GM21367 (cell line): ENCODE results near the gene LDHD.
"Not testable (repeated sequence)": the region's sequence is repeated elsewhere in the genome, so short reads cannot be mapped to it uniquely, and the experiment has no call there.

Experiments used
- ATAC-seq: cut with Tn5 transposase; IDR thresholded peaks from one replicate; pipeline ENCODE4 v1.9.1; 2021; ENCODE audit not compliant: unreplicated experiment

LDHD gene

DNA sequence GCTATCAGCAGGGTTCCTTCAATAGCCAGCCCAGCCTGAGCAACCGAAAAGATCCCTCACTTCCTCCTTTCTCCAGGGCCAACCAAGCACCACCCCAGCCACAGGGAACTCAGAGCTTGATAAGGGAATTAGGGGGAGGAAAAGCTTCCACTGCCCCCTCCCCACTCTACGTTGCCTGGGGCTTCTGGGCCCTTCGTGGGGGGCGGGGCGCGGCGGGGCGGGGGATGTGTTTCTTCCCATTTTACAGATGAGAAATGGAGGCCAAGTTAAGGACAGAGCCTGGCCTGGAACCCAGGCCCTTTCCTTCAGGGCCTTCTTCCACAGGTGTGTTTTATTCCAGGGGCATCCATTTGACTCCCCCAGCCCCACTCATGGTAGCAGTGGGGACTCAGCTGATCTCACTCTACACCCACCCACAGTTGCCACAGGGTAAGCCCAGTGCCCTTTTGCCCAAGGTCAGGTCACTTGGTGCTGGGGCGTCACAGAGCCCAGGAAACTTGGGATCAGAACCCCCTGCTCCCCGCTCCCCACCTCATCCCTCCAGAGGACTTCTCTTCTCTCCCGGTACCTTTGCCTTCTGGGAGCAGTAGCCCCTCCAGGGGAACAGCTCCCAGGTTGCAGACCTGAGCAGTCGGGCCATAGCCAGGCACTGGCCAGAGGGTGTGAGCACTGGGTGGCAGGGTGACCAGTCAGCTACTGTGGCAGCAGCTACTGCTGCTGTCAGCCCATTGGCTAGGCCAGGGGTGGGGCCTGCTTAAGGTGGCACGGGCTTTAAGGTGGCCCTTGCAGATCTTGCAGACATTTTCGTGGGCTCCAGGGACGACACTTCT, at the start of gene LDHD:
Gene LDHD (minus strand): TSS at position 700 of the 830 bp plus-strand sequence. CDS start 60 bp downstream, at position 640.
- no peak for ATAC-seq

DNA sequence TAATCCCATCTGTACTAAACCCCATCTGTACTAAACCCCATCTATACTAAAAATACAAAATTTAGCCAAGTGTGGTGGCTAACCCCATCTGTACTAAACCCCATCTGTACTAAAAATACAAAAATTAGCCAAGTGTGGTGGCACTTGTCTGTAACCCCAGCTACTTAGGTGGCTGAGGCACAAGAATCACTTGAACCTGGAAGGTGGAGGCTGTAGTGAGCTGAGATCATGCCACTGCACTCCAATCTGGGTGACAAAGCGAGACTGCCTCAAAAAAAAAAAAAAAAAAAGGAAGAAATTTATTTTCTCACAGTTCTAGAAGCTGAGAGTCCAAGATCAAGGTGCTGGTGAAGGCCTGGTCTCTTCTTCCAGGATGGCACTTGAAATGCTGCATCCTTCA, 43.8 kb upstream of the LDHD start:
- no peak for ATAC-seq

DNA sequence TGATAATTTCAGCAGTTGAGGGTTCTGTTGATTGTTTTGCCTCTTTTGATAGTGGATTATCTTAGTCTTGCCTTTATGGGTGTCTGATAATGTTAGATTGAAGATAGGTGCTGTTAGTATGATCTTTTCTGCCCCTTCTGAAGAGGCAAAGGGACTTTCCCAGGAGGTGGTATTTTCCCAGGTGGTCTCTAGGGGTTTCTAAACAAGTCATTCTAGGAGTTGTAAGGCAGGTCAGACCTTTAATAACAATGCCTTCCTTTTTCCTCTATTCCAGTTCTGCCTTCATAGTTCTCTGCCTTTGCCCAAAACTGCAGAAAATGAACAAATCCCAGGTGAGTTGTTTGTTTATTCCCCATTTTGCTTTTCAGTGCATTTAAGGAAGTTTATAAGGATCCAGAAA, 36.1 kb upstream of the LDHD start:
- ATAC-seq, result no peak

DNA sequence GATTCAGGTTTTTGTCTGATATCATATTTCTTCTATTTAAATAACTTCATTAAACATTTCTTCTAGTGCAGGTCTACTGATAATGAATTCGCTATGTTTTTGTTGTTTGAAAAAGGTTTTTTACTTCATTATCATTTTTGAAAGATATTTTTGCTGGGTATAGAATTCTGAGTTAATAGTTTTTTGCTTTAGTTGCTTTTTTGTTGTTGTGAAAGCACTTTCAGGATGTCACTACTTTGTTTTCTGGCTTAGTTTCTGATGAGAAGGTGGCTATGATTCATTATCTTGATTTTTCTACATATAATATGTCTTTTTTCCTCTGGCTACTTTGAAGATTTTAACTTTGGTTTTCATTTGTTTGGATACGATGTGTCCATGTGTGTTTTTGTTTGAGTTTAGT, 35.2 kb upstream of the LDHD start:
- no peak for ATAC-seq

DNA sequence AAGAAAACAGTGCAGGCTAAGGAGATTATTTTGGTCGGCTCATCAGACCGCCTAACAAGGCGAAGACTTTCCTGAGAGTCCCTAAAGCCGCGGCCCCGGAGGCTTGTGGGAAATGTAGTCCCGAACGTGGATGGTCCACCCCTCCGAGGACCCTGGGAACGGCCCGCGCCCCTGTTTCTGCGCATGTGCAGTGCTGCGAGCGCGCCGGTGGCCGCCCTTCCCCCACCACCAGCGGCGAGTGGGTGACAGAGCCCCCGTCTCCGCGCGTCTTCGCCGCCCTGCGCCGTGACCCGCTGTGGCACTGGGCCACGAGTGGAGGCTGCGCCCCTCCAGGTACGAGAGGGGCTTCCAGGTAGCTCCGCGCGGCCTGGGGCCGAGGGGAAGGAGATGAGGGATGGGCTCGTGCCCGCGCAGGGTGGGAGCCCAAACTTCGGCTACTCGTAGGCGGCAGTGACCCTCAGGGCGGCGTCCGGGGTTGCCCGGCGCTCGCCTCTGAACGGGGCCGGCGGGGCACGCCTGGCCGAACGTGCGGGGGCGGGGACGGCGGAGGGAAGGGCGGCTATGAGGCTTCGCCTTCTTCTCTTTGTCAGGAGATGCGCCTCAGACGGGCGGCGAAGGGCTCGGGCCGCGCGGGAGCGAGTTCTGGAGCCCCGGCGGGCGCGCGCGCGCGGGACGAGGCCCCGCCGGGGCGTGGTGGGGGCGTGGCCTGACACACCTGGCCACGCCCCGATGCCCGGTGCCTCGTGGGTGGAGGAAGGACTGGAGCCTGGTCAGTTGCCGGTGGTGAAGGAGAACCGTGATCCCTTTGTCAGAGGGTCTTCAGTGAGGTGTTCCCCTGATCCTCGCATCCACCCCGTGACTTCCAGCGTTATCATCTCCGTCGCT, 32.0 kb upstream of the LDHD start, which contains the start of gene ZFP1:
Gene ZFP1 (plus strand): TSS at position 214 of the 885 bp plus-strand sequence. CDS start 4,428 bp downstream, outside the sequence.
- peak; percentile 74 for ATAC-seq

DNA sequence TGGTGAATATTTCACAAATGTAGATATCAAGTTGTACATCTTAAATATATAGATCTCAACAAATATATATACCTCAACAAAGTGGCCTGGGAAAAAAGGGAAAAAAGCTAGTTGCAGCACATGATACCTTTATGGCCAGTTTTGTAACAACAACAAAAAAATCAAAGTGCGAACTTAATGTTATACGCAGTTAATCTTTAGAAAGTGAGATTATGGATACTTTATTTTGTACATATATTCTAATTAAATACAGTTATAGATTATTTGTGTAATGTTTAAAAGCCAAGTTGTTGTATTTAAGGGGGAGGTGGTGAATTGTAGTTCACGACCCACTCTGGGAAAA, 31.4 kb upstream of the LDHD start:
- no peak for ATAC-seq

DNA sequence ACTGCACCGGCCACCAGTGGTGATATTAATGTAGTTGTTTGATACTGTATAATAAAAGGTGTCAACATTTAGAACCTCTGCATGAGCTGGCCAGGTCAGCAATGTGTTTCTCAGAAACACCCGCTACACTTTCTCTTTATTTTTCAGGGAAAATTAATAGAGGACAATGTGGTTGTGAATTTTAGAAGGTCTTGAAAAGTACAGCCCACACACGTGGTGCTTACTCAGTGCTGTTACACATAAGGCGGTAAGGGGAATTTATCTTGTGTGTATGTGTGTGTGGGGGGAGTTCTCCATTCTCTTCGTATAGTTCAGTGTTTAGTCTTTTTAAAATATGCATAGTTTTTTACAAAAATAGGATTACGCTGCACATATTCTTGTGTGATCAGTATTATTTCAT, 27.4 kb upstream of the LDHD start:
- no peak for ATAC-seq

DNA sequence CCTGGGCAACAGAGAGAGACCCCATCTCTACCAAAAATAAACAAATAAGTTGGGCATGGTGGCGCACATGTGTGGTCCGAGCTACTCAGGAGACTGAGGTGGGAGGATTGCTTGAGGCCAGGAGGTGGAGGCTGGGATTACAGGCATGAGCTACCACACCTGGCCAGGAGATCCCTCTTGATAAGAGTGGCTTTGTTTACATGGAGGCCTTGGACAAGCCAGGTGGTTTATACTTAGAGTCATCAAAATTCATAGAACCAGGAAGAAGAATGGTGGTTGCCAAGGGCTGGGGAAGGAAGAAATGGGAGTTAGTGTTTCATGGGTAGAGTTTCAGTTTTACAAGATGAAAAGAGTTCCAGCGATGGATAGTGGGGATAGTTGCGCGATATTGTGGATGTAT, 22.9 kb upstream of the LDHD start:
- no peak for ATAC-seq

DNA sequence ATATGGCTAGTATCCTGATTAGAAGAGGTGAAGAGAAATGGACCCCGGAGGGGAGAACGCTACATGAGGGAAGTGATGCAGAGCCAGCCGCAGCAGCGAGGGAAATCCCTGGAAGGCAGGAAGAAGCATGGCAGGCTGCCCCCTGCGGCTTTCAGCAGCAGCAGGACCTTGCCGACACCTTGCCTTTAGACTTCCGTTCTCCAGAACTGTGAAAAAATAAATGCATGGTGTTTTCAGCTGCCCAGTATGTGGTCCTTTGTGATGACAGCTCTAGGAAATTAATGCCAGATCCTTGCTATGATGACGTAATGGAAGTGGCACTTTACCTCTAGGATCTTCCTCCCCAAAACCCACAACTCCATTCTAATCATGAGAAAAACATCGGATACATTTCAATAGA, 22.1 kb upstream of the LDHD start:
- ATAC-seq, result no peak

DNA sequence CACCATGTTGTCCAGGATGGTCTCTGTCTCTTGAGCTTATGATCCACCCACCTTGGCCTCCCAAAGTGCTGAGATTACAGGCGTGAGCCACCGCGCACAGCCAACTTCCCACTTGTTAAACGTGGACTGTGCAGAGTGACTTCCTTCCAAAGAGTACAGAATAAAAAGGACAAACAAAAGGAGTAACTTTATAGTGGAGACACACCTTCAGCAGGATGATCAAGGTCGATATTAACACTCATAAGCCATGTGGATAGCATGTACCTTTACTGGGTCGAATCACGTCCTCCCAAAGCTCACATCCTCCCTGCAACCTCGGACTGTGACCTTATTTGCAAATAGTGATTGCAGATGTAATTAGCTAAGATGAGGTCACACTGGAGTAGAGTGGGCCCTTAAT, 21.7 kb upstream of the LDHD start:
- ATAC-seq, result no peak

DNA sequence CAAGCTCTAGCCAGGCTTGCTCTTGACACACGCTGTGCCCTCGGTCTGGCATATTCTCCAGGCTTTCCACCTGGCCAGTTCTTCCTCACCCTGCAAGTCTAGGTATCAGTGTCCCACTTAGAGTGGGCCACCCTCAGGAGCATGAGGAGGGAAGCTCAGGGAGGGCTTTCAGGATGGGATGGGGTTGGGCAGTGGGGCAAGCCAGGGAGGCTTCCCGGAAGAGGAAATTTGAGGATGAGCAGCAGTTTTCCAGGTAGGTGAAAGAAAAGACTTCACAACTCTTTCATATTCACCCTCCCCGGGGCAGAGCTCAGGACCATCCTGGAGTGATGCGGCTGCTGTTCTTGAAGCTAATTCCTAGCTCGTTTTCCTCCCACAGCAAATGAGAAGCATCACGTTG, 14.5 kb upstream of the LDHD start:
- ATAC-seq, result no peak

DNA sequence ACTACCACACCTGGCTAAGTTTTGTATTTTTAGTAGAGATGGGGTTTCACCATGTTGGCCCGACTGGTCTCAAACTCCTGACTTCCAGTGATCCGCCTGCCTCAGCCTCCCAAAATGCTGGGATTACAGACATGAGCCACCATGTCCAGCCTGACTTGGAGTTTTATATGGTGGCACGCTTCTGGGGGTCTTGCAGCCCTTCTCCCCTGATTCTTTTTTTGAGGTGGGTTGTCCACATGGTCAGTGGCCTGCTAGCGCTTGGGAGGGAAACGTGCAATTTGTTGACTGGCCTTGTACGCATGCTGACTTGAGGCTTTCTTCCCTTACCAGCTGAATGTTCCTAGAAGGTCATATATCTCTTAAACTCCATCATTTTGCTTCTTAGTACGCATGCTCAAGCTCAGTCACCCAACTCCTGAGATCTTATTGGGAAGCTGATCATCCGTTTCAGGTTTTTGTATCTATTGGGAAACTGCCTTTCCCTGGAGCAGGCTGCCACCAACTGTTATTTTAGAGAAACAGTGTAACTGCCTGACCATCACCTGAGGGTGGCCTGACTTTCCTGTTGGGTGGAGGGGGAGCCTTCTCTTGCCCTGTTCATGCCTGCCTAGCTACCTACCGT, 13.7 kb upstream of the LDHD start:
- ATAC-seq, result no peak

DNA sequence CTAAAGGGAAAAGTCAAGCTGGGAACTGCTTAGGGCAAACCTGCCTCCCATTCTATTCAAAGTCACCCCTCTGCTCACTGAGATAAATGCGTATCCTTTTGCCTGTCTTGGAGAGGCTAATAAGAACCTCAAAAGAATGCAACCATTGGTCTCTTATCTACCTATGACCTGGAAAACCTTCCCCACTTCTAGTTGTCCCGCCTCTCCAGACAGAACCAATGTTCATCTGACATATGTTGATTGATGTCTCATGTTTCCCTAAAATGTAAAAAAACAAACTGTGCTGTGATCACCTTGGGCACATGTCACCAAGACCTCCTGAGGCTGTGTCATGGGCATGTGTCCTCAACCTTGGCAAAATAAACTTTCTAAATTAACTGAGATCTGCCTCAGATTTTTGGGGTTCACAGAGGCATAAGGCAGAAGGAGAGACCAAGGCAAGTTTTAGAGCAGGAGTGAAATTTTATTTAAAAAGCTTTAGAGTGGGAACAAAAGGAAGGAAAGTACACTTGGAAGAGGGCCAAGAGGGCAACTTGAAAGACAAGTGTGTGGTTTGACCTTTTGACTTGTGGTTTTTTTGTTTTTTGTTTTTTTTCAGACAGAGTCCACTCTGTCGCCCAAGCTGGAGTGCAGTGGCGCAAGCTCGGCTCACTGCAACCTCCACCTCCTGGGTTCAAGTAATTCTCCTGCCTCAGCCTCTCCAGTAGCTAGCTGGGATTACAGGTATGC, 13.0 kb upstream of the LDHD start:
- not testable (repeated sequence) for ATAC-seq

DNA sequence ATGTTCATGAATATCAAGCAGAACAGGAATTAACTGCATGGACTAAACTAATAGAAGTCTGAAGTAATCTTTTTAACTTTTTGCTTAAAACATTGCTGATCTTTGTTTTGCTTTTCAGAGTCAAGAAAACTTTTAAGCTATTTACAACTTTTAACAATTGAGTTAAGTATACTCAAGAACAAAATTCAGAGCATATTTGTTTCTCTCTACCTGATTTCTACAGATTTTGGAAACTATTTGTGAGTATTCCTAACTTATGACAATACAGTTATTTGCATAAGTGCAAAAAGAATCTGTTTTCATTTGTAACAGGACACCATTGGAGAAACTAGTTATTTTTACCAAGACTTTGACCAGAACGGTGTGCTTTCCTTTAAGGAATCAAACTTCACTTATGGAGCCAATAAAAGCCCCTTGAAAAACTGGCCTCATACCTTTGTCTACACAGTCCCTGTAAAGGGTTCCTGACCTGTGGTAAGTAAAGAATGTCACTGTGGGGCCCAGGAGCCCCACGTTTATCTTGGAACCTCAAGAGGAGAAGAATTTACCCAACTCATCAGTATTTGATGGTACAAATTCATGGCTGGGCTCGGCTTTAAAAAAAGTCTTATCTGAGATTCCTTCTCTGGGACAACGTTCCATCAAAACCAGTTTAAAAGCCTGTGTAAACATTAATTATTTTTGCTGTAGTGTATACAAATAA, 11.3 kb upstream of the LDHD start:
- no peak for ATAC-seq

DNA sequence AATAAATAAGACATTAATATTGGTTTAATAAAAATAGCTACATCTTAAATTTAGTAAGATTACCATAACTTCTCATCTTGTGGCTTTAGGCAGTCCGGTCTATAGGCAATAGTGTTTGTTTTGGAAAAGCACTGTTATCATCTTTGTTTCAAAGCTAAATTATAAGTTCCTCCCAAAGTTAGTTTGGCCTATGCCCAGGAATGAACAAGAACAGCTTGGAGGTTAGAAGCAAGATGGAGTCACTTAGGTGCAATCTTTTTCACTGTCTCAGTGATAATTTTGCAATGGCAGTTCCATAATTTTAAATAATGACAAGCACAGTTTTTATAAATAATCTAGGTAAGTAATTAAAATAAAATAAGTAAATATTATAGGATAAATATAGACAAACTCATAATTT, 6.0 kb upstream of the LDHD start:
- no peak for ATAC-seq

DNA sequence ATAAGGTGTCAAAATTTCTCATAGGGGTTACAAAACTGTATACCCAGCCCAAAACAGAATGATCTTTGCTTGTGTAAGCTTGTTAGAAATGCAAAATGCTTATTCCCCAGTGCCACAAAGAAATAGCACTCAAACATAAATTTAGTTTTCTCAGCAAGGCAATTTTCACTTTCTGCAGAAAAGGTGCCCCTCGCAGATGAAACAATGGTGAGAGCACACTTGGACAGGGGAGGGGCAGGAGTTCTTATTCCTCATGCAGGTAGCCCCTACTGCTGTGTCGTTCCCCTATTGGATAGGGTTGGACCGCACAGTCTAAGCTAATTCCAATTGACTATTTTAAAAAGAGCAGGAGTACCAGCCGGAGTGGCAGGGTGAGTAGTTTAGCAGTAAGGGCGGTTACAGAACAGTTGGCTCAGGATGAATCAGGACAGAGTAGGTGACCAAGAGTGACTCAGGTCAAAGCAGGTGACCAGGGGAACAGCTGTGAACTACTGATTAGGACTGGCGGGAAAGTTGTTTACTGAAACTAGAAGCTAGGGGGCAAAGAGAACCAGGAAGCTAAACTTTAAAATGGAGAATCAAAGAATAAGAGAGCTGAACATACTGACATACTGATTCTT, 5.5 kb upstream of the LDHD start:
- no peak for ATAC-seq

DNA sequence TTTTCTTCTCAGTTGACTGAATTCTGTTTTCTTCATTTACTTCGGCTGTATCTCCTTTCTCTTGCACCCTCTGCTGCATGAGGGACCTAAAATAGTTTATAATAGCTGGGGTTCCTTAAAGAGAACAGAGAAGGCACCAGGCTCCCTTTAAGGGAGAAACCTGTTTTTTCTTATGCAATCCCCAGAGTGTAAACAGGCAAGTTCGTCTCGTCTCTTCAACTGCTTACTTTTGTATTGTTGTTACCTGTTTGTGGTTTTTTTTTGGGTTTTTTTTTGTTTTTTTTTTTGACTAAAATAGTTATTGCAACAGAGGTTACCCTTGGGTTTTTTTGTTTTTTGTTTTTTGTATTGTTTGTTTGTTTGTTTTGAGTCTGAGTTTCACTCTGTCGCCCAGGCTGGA, 3.7 kb upstream of the LDHD start:
- ATAC-seq, result no peak

DNA sequence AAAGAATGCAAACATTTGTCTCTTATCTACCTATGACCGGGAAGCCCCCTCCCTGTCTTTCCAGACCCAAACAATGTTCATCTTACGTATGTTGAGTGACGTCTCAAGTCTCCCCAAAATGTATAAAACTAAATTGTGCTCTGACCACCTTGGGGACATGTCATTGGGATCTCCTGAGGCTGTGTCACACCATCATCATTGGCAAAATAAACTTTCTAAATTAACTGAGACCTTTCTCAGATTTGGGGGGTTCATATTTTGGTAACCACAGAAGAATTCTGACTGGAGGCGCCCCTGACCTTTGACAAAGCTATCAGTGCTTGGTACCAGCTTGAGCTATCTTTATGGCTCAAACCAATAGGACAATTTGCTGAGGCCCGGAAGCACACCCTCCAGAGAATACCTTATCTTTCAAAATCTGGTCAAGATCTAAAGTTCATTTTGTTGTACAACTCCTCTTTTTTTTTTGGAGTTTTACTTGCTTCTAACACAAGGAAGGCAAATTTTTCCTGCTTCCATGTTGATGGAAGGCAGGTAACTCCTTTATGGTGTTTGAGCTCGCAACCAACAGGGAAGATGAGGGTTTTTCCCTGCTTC, 2.5 kb upstream of the LDHD start:
- ATAC-seq, result no peak

DNA sequence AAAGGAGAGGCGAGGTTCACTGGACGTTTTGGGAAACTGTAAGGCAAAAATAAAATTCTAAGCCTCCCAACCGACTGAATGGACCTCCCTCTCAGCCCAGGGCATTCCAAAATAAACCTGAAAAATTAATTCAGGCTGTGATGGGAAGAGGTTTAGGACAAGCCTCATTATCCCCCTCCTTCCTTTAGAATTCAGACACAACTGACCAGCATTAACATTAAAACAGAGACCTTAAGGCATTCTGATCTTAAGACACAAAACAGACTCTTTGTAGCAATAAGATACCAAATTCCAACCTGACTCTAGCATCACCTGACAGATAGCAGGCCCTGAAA, 298 bp upstream of the LDHD start:
- no peak for ATAC-seq
